GM10266 (cell line): ENCODE results near the gene PHEX.

Experiments
- DNase-seq: peaks from one replicate; pipeline ENCODE4 v3.0.0; 2012; ENCODE audit errors: extremely low spot score
- TF ChIP-seq, protein P1 (sequence below): IDR thresholded peaks from 2 replicates; pipeline ENCODE4 v1.5.1; 2012; ENCODE audit warnings: mild to moderate bottlenecking, low read depth; ENCODE audit not compliant: control insufficient read depth, insufficient read depth; ENCODE audit errors: missing control alignments

Gene PHEX

GRCh38 chrX:22116605-22117546 lies 84.8 kb downstream of the PHEX start:
- no peak for DNase-seq
- TF ChIP-seq, protein P1, sequence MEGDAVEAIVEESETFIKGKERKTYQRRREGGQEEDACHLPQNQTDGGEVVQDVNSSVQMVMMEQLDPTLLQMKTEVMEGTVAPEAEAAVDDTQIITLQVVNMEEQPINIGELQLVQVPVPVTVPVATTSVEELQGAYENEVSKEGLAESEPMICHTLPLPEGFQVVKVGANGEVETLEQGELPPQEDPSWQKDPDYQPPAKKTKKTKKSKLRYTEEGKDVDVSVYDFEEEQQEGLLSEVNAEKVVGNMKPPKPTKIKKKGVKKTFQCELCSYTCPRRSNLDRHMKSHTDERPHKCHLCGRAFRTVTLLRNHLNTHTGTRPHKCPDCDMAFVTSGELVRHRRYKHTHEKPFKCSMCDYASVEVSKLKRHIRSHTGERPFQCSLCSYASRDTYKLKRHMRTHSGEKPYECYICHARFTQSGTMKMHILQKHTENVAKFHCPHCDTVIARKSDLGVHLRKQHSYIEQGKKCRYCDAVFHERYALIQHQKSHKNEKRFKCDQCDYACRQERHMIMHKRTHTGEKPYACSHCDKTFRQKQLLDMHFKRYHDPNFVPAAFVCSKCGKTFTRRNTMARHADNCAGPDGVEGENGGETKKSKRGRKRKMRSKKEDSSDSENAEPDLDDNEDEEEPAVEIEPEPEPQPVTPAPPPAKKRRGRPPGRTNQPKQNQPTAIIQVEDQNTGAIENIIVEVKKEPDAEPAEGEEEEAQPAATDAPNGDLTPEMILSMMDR = no peak

- DNase-seq = no peak
- TF ChIP-seq, protein P1 = no peak
Measured at GRCh38 chrX:22117633-22118032, 85.5 kb downstream of the PHEX start.

- TF ChIP-seq, protein P1 = no peak
- DNase-seq = no peak
Measured at GRCh38 chrX:22118161-22118830, 86.2 kb downstream of the PHEX start.

DNA sequence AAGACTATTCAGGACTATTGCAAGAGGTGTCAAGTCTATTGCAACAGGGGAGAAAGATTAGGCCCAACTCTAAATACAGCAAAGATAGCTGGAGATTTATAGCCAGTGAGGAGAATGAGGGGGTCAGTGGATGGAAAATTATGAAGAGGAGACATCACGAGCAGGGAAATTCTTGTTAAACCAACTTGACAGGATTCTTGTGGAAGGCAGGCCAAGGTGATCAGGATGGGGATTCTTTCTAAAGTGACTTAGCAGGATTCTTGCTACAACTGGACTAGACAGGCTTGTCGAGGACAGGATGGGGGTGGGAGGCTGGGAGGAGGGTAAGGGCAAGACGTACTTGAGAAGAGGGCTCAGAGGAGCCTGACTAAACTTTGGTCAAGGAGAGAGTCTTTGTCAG lies 89.0 kb downstream of the PHEX start:
- TF ChIP-seq, protein P1 = no peak
- no peak for DNase-seq

- no peak for DNase-seq
- TF ChIP-seq, protein P1 = no peak
Measured at GRCh38 chrX:22122510-22122909, 90.4 kb downstream of the PHEX start.

DNA sequence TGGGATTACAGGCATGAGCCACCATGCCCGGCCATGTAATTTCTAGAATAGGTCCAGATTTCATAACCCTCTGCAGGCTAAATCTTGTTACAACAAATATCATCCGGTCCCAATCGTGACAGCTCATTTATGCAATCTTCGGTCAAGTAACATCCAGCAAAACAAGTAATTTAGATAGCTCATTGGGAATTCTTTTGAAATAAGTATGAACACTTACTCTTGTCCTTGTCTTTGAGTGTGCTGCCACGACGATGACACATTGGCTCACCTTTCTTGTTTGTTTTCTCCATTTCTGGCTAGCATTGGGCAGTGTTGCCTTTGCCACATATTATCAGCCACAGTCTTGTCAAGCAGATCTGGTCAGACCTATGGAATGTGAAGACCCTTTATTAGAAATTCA lies 92.0 kb downstream of the PHEX start:
- TF ChIP-seq, protein P1 = no peak
- DNase-seq = no peak

DNA sequence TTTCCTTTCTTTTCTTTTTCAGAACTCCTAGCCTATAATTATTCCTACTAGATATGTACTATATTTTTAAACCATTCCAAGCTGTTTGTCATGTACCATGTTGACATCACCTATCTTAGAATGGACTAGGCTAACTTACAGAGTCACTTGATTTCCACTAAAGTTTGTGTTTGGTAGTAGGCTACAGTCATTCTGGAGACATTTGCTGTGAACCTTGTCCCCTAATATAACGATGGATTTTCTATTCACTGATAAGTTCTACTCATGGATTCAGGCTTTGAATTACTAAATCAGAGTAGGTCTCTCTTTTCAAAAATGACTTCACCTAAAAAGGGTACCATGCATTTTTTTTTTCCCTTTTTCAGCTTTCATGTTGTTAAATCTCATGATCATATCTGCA lies 93.4 kb downstream of the PHEX start:
- no peak for DNase-seq
- TF ChIP-seq, protein P1 = no peak
